ENCODE measurements around the gene DOLPP1.

GRCh38 chr9:129079829-129080228 is 1.1 kb upstream of the DOLPP1 start:
- TF ChIP-seq CTCF (IDR thresholded peaks at IDR 0.05): no peak
- no peak for TF ChIP-seq POLR2A (IDR thresholded peaks at IDR 0.05)
